Stomach (tissue), 4 donors: ENCODE results near the gene CRTC3.

Source experiments
- CTCF ChIP-seq, 7 experiments: fragments of 450-650 bp in 4 of 7; fragments of 200-600 bp in 3 of 7; sonication (generic) in 3 of 7; IDR thresholded peaks; one replicate each; pipeline ENCODE4 v1.5.1; 2016 to 2019; ENCODE audit warnings: antibody characterized with exemption in 7 of 7, control low read depth in 2 of 7, mild to moderate bottlenecking in 1 of 7
- EP300 ChIP-seq: sonication (generic); formaldehyde crosslinking; IDR thresholded peaks from one replicate; pipeline ENCODE4 v1.6.1; 2017; ENCODE audit warnings: antibody characterized with exemption
- POLR2A ChIP-seq, 4 donors: fragments of 450-650 bp; IDR thresholded peaks; one replicate each; pipeline ENCODE4 v1.6.1; 2016; ENCODE audit warnings: antibody characterized with exemption in 4 of 4, control low read depth in 2 of 4, mild to moderate bottlenecking in 1 of 4, moderate library complexity in 1 of 4
- POLR2AphosphoS5 ChIP-seq, 3 donors: sonication (generic); formaldehyde crosslinking; IDR thresholded peaks; one replicate each; pipeline ENCODE4 v1.6.1; 2016; ENCODE audit warnings: antibody characterized with exemption in 3 of 3

DNA sequence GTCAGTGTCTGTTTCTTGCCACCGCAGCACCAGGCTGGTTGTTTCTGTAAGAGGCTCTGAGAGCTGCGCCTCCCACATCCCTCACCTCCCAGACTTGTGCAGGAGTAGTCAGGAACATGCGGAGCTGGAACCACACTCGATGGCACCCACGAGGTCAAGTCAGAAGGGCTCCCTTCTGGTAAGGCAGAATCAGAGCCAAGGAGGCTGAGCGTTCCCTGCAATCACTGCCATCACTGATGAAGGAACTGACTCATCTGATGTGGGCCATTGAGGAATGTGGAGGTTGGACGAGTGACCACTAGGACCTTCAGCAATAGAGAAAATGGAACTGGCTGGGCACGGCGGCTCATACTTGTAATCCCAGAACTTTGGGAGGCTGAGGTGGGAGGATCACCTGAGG is 151.8 kb downstream of the CRTC3 start:
- TF ChIP-seq CTCF (IDR thresholded peaks at IDR 0.05) (no peak), POLR2AphosphoS5 (IDR thresholded peaks at IDR 0.05) (no peak), POLR2A (IDR thresholded peaks at IDR 0.05) (no peak), EP300 (no peak)
